Kasumi-1 (cell line): ENCODE data around the gene TMEM163.

Experiments
- DNase-seq, 2 experiments: peaks; one replicate each; lab custom pipeline; 2025; lab: John Stamatoyannopoulos, UW

TMEM163 gene

DNA sequence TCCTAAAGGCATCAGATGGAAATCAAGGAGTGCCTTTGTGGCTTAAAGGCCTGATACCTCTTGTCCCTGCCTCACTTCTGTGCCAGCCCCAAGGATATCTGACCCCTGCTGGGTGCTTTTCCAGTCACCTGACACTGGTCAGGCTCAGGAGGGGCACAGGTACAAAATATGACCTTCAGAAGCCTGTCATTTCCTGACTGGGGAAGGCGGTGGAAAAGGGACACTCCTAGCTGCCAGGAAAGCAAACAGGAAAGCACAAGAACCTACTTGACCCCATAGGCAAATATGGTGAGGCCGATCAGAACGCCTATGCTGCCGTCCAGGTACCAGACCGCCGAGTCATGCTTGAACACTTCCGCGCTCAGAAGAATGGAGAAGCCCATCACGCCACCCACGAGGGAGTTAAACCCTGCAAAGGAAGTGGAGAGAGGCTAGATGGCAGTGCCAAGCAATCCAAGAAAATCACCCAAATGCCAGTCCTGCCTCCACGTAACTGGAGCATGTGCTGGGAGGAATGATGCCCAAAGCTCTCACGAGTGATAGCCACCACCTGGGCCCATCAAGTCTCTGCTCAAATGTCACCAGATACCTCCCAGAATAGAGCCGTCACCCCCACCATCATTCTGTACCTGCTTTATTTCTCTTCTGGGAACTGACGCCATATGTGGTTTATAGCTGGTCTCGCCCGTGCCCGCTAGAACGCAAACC, 260.9 kb downstream of the TMEM163 start:
- no peak for DNase-seq

DNA sequence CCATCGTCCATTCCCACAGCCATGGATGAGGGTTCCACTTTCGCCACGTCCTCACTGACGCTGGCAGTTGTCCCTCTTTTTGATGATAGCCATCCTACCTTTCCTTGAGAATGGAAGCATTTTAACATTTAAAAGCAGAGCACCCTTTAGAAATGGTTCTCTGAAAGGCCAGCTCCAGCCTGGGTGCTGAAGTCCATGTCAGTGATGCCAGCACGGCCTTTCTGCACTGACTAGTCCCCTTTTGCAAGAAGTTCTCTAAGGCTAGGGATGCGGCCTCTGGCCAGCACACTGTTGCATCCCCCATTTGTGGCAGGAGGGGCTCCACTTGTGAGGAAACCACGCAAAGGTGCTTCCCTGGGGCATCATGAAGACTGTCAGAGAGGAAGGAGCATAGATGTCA, 261.4 kb downstream of the TMEM163 start:
- DNase-seq: no peak

DNA sequence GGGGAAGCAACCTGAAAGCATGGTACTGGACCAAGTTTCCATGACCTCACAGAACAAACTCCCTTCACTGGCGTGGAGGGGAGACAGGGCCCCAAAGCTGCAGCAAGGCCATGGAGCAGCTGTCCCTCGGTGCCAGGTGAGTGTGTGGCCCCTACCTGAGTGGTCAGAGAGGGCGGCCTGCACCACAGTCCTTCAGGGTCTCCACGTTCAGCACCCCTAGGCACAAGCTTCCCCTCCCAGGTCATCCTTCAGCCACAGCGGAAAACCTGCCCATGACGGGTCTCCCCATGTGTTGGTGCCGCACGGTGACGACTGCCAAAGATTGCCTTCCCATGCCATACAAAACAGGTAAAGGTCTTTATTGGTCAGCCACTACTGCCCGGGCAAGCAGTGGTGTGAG, 263.4 kb downstream of the TMEM163 start:
- no peak for DNase-seq

DNA sequence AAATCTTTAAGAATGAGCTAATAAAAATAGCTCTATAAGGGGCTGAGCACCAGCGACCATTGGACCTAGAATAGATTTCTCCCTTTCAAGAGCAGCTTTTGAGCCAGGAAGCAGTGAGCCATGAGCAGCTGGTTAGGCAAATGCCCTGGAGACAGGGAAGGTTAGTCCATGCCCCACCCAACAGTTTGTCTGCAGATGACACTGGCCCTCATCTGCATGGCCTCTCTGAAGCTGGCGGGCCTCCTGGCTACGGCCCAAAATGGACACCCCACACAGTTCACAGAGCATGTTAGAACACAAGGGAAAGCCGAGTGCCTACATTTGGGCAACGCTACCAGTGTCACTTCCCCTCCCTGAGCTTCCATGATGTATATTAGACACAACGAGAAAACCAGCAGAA, 263.9 kb downstream of the TMEM163 start:
- no peak for DNase-seq

DNA sequence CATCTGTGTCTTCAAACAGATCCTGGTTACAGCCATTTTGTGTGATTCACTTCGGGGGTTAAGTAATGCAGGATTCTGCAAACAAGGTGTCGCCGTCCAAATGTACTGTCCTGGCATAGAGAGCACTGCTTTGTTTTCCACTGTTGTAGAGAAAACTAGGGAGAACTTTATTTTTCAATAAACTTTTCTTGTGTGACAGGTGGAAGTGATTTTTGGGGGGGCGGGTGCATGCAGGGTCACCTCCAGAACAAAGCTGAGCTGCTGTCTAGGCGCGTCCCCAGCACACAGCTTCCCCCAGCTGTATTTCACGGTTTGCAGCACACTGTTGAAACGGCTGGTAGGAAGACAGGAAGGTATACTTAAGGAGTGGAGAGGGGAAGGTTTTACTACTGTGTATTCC, 264.4 kb downstream of the TMEM163 start:
- DNase-seq: no peak

DNA sequence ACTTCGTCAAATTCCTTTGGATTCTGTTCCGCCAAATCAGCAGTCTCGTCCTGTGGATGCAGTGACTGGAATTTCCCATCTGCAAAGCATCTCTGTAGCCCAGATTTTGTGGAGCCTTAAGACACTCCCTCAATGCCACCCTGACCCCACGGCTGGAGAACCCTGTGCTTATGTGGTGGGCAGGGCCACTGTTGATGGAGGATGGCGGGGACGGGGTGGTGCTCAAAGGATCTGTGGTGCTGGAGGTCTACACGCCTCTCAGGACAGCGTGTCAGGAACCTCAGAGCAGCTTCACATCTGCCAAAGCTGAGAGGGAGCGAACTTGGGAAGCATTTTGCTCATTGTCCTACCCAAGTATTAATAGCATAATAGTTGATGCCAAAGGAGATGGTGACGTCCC, 264.8 kb downstream of the TMEM163 start:
- DNase-seq: no peak

DNA sequence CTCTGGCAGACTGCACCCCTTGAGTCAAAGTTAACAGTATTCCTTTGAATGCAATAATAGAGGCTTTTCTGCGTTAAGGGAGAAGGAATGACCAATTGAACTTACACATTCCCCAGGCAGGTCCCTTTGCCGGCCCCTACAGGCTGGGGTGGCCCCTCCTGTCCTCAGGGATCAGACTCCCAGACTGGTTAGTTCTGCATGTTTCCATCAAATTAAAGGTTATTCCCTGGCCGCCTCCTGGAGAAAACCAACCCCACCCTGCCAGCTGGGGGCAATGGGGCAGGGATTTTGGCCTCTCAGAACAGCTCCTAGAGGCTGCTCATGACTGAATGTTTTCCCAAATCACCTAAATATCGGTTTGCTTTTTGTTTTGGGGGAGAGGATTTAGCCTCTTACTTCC, 265.3 kb downstream of the TMEM163 start:
- no peak for DNase-seq

DNA sequence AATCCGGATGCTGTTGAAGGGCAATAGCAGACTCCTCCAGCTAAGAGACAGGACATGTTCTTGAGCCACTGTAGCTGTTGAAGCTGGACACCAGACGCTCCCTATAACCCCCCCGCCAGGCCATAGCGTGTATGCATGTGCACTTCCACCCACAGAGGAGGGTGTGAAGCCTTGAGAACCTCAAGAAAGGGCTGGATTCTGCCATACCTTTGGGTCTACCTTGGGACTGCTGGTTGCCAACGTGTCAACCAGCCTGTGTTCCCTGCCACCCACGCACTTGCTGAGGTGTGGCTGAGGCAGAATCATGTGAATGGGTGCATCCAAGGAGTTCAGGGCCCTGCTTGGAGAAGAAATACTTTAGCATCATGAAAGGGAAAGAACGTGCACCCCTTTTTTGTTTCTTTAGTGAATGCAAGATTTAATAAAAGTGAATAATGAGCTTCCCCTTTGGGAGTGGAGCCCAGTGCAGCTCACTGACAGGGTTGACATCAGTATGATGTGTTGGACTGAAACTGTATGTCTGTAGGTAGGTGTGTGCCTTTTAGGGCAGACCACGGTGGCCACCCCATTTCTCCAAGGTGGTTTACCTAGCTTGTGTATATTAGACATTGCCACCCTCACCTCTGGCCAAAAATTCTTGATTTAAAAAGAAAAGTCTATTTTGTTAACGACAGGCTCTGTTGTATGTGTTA, 266.6 kb downstream of the TMEM163 start:
- no peak for DNase-seq

DNA sequence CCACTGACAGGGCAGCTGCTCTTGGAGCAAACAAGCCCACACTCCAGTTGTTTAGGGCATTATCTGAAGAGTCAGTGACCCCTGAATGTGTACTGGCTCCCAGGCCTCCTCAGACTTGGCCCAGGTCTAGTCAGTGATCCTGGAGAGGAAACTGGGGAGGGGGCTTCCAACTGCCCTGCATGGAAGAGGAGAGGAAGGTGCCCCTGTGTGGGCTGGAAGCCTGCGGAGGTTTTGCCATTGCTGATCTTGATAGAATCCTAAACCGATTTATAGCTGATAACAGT, 267.5 kb downstream of the TMEM163 start:
- no peak for DNase-seq

DNA sequence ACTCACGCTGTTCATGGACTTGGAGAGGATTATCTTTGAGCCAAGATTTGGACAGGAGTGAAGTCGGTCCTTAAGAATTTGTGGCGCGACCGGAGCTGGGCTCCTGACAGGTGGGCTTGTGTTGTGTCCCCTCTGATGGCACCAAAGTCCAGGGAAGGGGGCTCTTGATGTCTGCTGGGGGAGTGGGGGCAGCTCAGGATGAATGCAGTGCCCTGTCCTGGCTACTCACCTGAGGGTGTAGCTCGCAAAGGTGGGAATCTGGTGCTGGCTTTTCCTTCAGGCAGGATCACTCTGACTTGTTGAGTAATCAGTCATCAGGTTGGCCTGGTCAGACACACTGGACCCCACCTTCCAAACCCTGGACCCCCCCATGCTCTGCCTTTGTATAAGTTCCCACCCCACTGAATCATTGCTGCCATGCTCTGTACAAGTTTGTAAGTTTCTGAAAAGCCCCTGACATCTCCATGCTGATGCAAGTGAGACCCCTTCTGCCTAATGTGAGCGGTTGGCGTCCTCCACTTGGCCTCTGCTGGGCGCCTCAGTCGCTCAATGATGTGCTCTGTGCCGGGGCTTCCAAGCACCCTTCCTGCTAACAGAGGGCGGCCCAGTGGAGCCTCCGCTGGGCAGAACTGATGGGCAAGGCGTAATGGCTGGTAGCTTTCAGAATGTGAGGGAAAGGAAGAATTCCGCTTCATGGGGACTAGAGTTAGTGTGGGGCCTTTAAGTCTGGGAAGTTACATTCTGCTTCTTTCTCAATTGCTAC, 268.9 kb downstream of the TMEM163 start:
- DNase-seq: no peak

DNA sequence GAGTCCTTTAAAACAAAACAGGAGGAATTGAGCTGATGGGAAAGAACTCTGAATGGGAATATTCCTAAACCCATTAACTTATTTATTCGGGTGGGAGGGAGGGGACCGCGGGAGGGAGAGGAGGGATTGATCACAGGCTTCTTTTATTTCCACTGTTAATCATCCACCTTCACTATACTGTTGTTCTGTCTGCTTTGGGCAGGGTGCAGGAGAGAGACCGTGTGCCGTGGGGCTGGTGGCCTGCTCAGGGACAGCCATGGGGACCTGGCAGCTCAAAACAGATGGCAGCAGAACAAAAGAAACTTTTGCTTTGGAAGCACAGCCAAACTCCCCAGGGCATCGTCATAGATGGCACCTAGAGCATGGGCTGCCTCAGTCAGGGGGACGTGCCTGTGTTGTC, 269.6 kb downstream of the TMEM163 start:
- DNase-seq: no peak

DNA sequence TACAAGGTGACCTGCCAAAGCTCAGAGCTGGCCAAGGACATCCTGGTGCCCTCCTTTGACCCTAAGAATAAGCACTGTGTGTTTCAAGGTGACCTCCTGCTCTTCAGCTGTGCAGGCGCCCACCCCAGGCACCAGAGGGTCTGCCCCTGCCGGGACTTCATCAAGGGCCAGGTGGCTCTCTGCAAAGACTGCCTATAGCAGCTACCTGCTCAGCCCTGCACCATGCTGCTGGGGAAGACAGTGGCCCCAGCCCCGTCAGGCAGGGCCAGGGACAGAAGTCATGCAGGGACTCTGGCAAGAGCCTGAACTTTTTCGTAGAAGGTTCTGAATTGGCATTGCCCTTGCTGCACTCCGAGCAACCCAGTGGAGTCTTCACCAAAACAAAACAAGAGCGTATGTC, 270.1 kb downstream of the TMEM163 start:
- DNase-seq: no peak

DNA sequence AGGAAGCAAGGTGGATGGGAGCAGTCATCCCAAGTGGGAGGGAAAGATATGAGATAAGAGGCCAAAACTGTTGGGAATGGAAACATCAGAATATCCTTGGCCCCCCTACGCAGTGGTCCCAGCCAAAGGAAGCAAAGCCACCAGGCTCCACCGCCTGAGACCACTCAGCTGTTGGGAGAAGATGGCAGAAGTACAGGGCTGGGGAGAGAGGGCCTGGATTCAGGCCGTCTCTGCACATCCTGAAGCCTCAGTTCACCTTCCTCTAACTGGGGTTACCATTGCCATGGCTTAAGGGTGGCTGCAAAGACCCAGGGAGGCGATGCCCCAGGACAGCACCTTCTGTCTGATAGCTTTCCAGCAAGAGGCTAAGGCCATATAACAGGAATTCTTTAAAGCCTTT, 271.1 kb downstream of the TMEM163 start:
- DNase-seq: no peak

DNA sequence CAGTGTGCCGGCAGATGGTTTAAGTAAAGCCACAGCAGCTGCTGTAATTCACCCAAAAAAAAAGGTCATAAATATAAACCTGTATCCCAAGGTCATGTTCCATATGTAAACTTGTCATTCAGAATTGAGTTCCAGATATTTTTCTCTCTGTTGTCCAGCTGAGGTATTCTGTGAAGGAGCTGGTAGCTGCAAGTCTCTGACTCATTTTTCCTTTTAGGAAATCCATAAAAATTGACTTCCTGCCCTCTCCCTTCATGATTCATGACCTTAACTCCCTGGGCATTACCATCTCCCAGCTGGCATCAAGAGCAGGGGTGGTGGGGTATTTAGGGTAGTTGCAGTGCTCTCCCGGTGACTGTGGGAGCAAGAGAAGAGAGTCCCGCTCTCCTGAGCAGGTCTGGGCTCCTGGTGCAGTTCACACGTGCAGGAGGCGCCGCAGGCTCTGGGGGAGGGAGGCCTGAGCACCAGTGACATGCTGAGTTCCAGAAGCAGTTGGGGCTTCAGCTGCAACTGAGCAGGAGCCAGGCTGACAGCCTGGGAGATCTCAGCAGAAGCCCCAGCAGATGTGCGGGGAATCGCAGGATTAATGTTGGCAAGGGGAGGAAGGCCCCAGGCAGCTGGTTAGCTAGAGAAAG, 272.3 kb downstream of the TMEM163 start:
- DNase-seq: no peak

DNA sequence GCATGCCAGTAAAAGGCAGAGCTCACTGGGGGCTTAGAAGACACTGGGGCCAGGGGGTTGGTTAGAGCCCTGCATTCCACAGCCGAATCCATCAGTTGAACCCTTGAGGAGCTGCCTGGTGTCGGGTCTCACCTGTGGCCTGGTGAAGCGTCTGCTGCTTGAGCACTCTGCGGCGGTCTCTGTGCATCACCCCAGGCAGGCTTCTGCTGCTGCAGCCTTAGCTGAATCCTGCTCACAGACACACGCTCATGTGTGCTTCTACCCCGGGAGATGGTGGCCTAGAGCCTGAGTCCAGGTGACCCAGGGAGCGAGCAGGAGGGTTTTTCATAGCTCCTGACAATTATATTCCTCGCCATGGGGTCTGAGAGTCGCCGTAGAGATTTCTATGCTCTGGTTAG, 272.8 kb downstream of the TMEM163 start:
- DNase-seq: no peak

DNA sequence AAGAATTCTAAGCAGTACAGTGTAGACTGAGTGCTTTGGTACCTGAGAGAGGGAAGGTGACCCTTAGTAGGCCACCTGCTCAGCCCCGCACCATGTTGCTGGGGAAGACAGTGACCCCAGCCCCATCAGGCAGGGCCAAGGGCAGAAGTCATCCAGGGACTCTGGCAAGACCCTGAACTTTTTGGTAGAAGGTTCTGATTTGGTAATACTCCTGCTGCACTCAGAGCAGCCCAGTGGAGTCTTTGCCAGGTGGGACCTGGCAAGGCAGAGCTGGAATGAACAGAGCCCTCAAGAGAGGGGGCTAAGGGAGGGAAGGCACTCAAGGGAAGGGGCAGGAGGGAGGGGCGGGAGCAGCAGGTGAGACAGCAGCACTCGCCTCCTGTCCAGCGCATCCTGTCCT, 273.7 kb downstream of the TMEM163 start:
- DNase-seq: no peak

DNA sequence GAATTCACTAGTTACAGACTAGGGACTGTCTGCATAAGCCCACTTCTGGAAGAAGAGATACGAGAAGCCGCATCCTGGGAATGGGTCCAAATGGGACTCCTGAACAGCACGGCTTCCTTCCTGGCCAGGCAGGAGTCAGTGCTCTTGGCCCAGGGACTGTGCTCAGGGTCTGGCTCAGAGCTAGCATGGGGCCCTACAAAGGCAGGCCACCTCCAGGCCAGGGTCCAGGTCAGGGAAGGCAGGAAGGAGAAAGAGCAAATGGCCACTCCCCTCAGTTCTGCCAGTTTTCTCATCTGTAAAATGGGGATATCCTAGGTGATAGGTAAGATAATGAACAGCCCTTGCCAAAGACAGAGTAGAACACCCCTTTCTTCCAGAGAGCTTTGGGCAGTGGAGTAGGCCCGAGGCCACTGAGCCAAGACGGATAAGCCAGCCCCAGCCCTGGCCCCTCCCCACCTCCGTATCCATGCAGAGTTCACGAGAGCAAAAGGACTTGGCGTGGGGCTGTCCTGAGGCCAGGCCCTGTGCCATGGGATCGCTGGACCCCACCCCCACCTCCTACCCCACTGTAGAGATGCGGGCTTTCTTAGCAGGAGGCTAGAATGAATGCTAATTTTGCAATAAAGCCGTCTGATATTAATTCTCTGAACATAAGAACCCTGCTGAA, 274.9 kb downstream of the TMEM163 start:
- no peak for DNase-seq

DNA sequence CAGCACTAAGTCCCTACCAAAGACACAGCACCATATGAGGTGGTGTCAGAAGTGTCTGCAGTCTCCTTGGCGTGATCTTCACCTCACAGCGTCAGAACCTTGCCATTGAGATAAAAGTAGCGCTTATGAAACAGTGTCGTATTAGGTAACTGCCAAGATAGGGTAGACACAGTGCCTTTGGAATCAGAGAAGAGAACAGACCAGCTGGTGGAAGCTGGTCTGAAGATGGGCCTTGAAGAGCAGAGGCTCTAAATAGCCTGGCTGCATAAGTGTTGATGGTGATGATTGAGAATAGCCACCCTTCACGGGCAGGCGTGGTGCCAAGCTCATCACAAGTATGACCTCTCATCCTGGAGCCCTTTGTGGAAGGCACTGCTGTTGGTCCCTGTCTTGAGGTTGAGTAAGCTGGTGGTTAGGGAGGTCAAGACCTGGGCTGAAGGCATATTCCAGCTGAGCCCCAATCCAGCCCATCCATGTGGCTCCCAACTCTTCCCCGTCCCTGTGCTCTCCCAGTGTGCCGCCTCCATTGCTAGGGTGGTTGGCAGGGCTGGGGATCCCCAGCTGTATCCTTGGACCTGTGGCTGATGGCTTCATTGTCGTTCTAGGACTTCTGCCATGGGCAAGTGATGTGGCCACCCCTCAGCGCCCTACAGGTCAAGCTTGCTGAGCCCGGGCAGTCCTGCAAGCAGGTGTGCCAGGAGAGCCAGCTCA, 277.5 kb downstream of the TMEM163 start:
- DNase-seq: no peak

DNA sequence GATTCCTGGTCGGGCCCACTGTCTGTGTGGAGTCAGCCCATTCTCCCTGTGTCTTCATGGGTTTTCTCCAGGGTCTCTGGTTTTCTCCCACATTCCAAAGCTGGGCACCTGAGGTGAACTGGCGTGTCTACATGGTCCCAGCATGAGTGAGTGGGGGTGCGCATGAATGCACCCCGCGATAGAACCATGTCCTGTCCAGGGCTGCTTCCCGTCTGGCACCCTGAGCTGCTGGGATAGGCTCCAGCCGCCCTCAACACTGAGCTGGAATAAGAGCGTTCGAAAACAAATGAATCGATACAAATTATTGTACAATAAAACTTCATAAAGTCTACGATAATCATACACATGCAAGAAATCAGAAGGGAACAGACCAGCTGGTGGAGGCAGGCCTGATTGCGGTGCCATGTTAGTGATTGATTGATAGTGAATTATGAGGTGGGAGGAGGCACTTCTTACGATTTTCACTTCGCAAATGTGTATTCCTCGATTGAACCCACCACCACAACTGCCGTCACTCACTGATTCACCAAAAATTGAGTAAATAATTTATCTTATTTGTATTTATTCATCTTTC, 278.4 kb downstream of the TMEM163 start:
- DNase-seq: no peak

DNA sequence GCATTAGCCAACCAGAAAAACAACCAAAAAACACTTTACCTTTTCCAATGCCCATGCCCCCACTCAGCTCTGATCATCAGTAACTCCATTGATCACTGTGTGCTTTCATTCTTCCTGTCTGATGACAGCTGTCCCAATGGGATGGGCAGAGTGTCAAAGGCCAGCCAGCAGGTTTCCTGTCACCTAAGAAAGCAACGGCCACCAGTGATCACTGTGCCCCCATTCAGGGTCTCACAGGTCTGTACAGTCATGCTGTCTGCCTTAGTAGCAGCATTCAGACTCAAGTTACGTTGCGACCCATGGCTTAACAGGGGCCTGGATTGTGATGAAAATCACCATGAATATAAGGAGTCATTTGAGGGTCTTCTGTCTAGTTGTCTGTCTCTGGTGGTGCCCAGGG, 280.4 kb downstream of the TMEM163 start:
- no peak for DNase-seq

DNA sequence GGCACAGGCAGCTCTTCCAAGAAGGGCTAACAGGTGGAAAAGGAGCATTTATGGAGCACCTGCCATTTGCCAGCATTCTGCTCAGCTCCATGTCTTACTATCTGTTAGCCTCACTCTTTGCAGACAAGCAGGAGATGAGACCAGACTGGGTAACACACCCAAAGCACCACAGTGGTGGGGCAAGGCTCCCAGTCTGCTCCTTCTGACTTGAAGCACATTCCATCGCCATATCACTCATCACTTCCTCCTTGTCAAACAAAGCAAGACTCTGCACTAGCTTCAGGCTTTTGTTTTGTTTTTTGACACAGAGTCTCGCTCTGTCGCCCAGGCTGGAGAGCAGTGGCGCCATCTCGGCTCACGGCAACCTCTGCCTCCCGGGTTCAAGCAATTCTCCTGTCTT, 282.1 kb downstream of the TMEM163 start:
- DNase-seq: no peak
